Activated CD4-positive, CD25-positive, alpha-beta regulatory T cell treated with anti-CD3 and anti-CD28 coated beads, Interleukin-2, amount 50 U/mL, for 72 hours (primary cell): ENCODE results near the gene CTSE.
"Not testable (repeated sequence)": the region's sequence is repeated elsewhere in the genome, so short reads cannot be mapped to it uniquely, and the experiment has no call there.

Experiments used
- DNase-seq: peaks from one replicate; pipeline ENCODE4 v3.0.0; 2021

Gene CTSE

DNA sequence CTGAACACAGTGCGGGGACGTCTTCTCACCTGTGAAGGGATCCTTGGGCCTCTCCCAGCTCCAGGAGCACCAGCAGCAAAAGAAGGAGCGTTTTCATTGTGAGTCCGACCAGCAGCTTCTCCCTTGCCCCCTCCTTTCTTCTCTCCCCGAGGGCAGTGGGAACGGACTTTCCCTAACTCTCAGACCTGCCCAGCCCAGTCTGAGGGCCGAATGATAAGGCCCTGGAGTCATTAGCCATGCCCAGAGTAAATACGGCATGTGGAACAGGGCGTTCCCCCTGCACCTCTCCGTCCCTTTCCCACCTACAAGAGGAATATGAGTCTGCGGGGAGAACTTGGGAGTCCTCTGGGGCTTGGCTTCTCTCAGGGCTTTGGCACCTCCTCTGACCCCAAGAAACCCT is at the start of gene CTSE:
Gene CTSE (minus strand): TSS at position 201 of the 400 bp plus-strand sequence. CDS start 104 bp downstream, at position 97.
- no peak for DNase-seq

GRCh38 chr1:206070627-206071304 is 47.1 kb upstream of the CTSE start:
- no peak for DNase-seq

DNA sequence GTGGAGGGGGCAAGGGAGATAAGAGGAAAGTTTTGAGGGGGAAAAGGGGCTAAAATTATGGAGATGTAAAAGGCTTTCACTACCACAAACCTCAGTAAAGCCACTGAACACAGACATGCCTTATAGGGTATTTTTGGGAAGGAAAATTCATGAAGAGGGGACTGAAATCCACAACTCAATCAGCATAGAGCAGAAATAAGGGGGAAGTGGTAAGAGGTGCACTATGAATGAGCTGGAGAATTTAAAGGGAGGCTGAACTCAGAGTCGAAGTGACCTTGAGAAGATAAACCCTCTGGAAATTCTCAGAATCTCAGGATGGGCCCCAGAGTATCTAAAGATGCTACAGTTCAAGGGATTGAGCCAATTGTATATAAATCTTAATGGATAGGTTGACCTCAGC is 44.6 kb upstream of the CTSE start:
- DNase-seq, result no peak

DNA sequence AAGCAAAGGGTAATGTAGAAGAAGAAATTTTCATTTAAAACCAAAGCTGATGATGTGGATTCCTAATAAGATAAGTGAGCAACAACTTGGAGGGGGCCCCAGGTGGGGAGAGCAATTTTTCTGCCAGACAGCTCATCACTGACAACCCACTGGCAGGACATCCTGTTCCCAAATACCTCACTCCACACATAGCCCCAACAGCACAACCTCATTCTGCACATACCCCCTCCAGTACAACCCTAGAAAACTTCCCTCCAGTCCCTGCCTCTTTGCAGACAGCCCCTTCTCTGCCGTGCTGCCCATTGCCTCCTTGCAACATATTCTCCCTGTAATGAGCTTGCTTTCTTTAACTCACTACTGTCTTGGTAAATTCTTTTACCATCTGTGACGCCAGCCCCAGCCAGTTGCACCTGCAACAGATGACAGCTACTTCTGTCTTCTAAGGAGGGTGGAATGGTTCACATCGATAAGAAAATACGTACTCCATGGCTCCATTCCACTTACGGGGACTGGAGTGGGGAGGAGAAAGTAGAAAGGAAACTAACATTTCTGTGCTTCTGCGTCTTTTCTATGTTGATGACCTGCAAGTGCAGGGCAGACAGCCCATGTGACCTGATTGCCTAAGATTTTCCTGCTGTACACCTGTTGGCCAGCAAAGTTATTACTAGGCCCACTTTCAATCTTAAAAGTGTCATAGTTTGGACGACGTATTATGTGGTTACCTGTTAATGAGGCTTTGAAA is 44.0 kb upstream of the CTSE start:
- no peak for DNase-seq

DNA sequence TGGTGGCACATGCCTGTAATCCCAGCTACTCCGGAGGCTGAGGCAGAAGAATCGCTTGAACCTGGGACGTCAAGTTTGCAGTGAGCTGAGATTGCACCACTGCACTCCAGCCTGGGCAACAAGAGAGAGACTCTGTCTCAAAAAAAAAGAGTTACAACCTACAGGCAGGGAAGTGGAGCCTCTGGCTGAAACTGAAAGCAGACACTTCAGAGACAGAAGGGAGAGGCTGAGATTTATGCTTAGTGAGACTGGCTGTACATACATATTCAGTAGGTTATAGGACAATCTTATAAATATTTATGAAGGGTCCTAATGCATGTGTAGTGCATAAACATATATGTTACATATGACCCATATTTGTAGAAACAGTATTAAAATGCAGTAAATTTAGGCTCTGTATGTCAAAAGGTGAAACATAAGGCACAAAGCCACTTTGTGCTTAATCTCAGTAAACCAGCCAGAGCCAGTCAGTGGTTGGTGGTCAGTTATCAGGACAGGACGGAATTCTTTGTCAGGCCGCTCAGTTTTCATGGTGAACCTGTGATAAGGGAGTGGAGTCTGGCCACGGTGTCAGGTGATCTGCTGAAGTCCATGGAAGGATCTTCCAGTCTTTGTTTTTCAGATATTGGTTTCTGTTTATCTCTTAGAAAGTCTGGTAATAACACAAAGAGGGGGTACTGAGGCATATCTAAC is 42.9 kb upstream of the CTSE start:
- DNase-seq, result no peak

DNA sequence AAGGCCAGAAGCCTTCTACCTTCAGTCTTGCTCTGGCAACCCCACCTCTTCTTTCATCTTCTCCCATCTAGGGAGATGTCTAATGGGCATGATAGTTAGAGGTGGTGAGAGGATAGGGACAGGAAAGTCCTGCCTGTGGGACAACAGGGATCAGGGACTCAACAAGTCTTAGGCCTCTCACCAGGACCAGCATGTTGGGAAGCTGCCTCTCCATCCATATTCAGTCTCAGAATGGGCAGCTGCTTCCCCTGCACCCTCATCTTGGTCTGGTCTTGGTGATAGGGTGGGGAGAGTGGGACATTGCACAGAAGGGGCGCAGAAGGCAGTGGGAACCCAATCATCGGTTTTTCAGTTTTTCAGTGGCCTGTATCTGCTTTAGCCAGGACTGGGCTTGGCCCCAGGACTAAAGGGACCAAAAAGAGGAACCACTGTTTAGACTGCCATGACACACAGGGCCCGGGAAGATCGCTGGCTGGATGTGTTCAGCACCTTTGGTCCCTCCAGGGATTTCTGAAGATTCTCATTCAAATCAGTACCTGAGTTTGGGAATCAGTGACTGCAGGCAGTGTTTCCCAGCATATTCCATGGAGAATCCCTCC is 42.0 kb upstream of the CTSE start:
- no peak for DNase-seq

- DNase-seq, result not testable (repeated sequence)
These were observed 40.8 kb upstream of the CTSE start for GRCh38 chr1:206064501-206064900.

DNA sequence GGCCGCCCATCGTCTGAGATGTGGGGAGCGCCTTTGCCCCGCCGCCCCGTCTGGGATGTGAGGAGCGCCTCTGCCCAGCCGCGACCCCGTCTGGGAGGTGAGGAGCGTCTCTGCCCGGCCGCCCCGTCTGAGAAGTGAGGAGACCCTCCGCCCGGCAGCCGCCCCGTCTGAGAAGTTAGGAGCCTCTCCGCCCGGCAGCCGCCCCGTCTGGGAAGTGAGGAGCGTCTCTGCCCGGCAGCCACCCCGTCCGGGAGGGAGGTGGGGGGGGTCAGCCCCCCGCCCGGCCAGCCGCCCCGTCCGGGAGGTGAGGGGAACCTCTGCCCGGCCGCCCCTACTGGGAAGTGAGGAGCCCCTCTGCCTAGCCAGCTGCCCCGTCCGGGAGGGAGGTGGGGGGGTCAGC is 40.3 kb upstream of the CTSE start:
- not testable (repeated sequence) for DNase-seq

GRCh38 chr1:206062464-206062863 is 38.8 kb upstream of the CTSE start:
- no peak for DNase-seq

DNA sequence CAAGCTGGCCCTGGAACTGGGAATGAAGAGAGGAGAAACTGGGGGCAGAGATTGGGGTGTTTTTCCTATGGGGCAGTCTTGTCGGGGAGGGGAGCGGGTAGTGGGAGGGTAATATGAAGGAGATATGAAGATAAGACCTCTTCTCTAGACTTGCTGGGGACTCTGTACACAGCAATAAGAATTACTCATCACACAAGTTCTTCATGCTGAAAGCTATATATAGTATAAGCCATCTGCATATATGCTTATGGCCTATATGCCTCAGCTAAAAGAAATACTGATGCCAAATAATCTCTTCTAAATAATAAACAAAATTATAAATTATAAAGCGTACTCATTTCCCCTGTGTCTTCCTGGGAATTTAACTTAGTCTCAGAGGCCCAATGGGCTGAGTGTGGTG is 37.1 kb upstream of the CTSE start:
- DNase-seq, result no peak

- DNase-seq, result no peak
These were observed 35.7 kb upstream of the CTSE start for GRCh38 chr1:206059355-206059915.

GRCh38 chr1:206058927-206059292 is 35.2 kb upstream of the CTSE start:
- no peak for DNase-seq

- not testable (repeated sequence) for DNase-seq
These were observed 34.7 kb upstream of the CTSE start for GRCh38 chr1:206058289-206058926.

- DNase-seq, result not testable (repeated sequence)
These were observed 32.1 kb upstream of the CTSE start for GRCh38 chr1:206055639-206056323.

DNA sequence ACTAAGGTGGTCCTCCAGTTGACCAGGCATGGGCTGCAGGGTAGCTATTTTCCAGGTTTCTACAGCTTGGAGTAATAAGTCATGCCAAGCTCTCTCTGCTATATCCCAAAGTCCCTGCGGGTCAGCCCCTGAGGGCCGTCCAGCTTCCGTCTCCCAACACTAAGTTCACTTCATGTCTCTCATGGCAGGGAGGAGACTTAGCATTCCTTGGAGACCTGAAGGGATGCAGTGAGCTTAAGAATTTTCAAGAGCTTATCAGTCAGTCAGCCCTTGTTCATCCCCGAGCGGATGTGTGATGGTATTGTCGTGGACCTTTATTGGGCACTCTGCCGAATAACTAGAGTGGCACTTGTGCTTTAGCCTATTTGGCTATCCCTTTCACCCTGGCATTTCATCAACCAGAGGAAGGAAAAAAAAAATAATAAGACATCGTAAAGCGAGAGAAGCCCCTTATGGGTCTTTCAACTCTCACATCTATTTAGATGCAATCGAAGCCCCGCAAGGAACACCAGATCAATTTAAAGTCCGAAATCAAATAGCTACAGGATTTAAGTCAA is 31.5 kb upstream of the CTSE start:
- not testable (repeated sequence) for DNase-seq

DNA sequence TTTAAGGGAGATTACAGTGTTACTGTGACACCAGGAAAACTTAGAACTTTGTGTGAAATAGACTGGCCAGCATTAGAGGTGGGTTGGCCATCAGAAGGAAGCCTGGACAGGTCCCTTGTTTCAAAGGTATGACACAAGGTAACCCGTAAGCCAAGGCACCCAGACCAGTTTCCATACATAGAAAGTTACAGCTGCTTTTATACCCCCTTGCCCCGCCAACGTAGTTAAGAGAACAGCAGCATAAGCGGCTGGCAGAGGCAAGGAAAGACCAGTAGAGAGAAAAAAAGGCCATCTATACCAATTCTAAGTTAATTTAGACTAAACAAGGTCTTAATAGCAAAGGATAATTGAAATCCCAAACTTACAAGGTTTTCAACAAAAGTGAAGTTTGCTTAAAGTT is 29.9 kb upstream of the CTSE start:
- not testable (repeated sequence) for DNase-seq

- not testable (repeated sequence) for DNase-seq
These were observed 29.4 kb upstream of the CTSE start, which contains the start of gene RHEX for GRCh38 chr1:206052919-206053610. Gene RHEX, plus strand, starts transcription at chr1:206053173. Its CDS starts 44,656 bp downstream, at chr1:206097829.

GRCh38 chr1:206052231-206052865 is 28.7 kb upstream of the CTSE start:
- DNase-seq, result not testable (repeated sequence)

DNA sequence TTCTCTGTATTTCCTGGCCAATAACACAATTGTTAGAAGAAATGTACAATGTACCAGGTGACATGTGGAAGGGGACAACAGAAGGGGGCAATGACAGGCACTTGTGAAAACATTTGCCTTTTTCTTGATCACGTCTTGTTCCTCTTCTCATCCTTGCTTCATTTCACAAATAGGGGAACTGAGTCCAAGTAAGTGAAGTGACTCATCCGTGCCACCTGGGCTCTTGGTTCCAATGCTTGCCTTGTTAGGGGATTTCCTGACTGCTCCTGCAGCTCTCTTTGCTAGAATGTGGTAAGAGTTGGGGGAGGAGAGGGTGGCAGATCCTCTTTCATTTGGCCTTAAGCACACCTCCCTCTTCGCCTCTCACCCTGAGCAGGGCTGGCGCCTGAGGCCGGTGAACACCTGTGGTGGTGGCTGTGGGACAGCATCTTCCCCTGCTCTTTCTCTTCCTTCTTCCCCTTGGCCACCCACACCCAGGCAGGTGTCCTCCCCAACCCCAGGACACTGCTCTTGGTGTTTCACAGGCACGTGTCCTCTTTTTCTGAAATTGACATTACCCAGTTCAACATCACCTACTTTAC is 27.1 kb upstream of the CTSE start:
- DNase-seq, result peak; percentile 59
